HG02588 (cell line): Measurements from ENCODE around the gene SLC16A12.

Experiments
- ATAC-seq: cut with Tn5 transposase; IDR thresholded peaks from one replicate; pipeline ENCODE4 v1.9.1; 2021; ENCODE audit warnings: mild to moderate bottlenecking, moderate library complexity; ENCODE audit not compliant: unreplicated experiment

SLC16A12 gene

DNA sequence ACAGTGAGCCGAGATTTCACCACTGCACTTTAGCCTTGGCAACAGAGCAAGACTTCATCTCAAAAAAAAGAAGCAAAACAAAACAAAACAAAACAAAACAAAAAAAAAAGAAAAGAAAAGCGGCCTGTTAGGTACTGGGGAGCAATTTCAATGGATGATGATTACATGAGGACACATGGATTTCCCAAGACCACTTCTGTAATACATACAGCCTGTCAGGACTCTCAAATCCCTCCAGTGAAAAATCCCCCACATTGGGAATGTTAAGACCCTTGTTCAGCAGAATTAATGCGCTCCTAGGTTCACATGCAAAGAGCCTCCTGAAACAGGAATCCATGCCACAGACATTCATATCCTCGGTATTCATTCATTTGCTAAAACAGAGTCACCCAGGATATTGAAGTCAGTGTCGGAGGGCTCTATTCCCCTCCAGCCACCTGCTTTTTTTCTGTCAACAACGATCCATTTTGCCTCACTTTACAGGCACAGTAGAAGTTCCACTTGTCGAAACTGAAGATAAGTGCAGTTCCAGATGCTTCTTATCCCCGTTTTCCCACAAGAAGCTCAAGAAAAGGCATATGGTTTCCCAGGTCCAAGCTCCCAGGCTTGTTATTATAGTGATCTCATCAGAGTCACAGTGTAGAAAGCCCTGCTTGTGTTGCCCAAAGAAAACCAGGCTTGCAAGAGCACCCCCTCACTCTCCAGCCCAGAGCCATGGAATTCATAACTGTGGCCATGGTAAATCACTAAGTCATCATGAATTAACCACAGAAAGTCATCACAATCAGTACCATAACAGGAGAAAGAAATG lies 20.2 kb downstream of the SLC16A12 start:
- no peak for ATAC-seq

DNA sequence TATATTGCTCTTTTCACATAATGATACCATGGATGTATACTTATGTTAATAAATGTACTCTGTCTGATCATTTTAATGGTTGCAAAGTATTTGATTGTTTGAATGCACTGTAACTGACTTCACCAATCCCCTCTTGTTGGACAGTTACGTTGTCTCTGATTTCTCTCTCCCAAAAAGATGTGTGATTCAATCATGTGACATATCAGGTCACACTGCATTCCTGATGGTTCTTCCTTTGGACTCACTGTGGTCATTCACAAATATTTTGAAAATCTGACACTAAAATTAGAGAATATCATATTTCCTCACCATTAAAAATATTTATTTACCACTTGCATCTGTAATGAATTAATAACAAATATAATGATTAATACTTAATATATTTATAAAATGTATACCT lies 22.2 kb downstream of the SLC16A12 start:
- no peak for ATAC-seq

DNA sequence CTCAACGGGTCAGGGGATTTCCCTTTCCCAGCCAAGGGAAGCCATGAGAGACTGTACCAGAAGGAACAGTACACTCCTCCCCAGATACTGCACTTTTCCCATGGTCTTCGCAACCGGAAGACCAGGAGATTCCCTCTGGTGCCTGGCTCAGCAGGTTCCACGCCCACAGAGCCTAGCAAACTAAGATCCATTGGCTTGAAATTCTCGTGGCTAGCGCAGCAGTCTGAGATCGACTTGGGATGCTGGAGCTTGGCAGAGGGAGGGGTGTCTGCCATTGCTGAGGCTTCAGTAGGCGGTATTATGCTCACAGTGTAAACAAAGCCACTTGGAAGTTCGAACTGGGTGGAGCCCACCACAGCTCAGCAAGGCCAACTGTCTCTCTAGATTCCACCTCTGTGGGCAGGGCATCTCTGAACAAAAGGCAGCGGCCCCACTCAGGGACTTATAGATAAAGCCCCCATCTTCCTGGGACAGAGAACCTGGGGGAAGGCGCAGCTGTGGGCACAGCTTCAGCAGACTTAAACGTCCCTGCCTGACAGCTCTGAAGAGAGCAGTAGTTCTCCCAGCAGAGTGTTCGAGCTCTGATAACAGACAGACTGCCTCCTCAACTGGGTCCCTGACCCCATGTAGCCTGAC lies 29.6 kb downstream of the SLC16A12 start:
- no peak for ATAC-seq

DNA sequence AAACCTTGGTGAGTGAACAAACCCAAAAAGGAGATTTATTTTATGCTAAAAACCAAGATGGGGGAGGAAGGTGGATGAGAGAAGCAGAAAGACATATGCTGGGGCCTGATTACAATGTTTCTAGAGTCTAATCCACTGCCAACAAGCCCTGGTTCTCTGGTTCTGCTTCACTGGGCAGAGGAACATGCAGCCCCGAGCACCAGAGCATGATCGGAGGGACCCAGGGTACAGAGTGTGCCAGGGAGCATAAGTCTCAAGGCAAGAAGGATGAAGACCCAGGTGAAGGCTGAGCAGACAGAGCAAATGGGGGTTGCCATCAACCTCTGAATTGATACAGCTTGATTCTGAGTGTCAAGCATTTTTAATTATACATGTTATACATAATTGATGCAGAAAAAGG lies 30.7 kb downstream of the SLC16A12 start:
- ATAC-seq, result no peak

DNA sequence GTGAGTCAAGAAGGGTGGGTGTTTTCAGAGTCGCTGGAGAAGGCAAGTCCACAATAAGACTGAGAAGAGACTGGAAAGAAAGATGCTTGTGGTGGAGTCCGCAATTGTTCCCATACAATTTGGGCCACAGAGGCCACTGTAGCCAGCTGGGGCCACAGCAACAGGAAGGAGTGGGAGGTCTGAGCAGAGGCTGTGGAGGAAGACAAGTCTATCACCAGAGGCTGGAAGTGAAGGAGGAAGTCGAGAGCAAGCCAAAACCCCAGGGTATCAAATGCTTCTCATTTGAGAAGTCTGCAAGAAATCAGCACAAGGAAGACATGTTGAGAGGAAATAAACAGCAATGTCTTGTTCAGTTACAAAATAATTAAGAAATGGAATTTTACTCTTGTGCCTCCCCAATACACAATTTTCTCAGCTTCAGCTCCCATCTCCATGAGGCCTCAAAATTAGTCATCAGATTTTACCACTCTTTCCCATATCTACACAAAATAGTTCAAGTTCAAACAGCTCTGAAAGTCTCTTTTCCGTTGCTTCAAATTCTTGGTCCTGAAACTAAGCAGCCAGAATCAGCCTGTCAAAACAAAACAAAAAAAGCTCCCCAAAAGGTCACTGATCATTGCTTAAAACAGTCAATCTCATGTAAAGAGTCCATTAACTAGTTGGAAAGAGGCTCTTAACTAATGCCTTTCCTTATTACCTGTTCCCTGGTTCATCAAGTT lies 31.6 kb downstream of the SLC16A12 start:
- no peak for ATAC-seq

DNA sequence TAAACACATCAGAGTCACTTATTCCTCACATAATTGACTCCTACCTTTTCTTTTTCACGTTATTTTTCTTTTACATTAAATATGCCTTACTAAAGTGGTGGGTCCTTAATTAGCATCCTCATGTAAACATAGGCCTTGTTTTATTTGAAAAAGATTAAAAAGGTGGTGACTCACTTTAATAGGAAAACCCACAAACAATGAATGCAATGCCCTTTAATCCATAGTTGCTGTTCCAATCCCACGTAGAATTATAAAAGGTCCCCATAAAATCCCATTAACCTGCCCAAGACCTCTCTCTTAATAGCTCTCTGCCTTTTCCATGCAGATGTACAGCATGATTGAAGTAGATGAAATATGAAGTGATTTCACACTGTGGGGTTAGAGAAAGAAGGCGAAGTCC lies 32.2 kb downstream of the SLC16A12 start:
- no peak for ATAC-seq

DNA sequence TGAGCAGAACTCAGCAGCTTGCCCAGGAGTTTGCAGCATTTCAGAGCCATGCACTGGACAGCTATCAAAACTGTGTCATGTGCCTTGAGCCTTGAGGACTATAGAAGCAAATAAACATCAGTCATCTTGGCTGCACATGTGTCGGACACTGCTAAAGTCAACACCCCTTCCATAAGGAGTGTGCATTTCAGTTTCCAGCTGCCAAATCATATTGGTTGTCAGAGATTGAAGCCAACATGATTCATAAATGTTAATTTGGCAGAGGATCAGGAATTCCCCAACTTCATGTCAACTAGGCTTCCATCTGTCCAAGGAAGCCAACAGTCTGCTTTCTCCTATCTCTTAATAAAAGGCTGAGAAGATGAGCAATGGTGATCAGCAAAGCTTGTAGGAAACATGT lies 32.8 kb downstream of the SLC16A12 start:
- no peak for ATAC-seq

DNA sequence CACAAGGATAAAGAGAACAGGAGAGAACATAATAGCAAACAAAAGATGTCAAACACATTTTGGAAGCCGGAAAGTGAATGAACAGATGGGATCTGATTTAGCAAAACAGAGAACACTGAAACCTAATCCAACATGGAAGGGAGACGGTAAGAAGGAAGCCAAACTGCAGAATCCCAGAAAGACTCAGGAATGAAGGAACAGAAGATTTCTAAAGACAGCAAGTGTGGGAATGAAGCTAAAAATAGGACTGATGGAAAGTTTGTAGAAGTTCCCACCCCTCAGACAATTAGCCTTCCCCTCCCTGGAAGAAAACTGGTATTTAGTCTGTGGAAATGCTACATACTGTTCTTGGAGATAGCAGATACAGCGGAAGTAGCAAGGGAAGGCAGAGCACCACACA lies 40.8 kb downstream of the SLC16A12 start:
- ATAC-seq, result no peak

DNA sequence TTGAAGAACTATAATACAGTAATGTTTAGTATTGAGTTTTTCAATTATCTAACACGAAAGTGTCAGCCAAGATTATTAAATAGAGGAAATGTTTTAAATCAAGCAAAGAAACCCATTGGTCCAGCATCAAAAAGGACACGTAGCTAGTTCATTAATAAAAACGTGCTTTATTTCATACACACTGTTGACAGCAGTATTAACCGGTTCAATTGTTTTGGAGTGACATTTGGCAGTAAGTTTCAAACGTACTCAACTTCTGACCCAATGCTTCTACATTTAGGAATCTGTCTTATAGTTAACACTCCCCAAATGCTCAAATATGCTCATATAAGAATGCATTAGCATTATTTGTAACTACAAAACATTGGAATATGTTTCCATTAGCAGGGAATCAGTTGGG lies 41.3 kb downstream of the SLC16A12 start:
- ATAC-seq, result no peak

DNA sequence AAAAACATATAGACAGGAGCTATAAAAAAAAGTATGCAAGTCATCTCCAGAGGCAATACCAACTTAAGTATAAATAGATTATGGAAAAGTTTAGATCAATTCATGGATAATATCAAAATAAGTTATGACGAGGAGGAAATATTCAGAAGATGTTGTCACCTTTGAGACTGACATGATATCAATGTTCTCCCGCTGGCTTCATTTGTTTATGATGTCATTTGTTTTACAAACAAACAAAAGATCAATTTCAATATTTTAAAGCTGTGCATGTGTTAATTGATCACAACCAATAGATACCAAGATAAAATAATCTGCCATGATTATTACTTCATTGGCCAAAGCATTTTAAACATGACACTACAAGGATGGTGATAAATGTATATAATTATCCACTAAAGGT lies 43.5 kb downstream of the SLC16A12 start:
- no peak for ATAC-seq

DNA sequence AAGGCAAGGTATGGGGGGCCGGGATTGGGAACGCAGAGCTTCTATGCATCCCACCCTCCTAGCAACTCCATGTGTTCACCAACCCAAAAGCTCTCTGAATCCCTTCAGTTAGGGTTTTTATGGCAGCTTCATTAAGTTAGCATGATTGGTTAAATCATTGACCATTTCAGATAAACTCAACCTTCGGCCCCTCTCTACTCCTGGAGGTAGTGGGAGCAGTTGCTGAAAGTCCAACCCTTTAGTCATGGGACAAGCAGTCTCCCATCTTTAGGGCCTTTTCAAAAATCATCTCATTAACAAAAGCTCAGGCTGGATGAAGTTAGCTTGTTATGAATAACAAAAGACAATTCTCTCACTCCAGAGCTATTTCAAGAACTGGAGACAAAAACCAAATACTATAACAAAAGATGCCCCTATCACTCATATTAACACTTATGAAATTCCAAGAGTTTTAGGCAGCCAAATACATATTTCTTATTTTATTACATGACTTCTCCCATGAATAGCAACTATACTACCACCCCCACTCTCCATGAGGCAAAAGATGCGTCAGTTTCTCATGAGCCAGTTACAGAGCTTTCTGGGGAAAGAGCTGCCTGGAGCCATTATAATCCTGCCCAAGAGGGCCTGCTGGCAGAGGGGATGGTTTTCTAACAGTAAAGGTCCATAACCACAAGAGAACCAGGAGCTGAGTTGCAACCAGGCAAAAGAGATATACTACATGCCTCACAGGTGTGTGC lies 44.6 kb downstream of the SLC16A12 start:
- no peak for ATAC-seq

DNA sequence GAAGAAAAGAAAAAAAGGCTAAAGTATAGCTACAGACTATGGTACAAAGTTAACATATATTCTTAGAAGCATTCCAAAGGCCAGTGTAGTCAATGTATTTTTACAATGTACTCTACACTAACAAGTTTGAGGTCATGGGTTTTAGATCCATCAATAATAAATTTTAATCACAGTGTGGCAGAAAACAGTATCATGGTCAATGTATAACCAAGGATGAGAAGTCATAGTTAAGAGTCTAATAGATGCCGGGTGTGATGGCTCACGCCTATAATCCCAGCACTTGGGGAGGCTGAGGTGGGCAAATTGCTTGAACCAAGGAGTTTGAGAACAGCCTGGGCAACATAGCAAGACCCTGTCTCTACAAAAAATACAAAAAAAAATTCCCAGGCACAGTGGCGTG lies 53.1 kb downstream of the SLC16A12 start:
- no peak for ATAC-seq

DNA sequence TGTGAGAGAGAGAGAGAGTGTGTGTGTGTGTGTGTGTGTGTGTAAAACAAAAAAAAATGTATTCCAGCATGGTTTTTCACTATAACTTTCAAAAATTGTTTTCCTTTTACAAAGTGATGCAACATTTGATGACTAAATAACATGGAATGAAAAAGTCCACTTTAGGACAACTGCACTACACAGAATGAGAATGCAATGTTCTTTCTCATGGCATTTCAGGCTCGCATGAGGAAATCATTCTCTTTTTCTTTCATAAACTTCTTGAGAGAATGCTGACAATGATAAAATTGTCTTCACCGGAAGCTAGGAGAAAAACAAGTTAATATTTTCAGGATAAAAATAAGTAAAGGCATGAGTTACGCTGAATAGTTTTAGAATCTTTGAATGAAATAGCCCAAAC lies 53.7 kb downstream of the SLC16A12 start:
- ATAC-seq, result no peak

DNA sequence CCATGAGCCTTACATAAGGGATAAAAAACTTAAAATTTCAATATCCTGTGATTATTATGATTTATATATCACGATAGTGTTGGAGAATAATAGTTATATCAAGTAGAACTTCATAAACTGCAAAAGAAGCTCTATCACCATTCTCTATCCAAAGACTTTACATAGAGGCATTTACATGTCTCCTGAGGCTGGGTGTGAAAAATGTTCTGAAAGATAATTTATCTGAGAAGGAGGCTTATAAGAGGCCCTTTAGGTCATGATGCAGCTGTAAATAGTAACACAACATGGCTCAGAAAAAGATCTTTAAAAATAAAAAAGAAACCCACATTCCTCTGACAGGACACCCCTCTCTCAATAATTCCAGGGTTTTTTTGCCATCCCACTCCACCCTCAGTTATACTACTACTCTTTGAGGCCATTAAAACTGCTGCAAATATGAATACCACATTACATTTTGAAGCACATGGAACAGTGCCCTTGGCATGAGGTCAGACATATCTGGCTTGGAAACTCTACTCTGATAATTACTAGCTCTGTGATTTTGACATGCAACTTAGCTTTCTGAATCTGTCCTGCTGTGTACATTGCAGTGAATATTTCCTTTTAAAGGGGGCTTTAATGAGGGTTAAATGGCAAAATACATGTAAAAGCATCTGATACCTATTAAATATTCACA lies 55.5 kb downstream of the SLC16A12 start:
- ATAC-seq, result no peak

DNA sequence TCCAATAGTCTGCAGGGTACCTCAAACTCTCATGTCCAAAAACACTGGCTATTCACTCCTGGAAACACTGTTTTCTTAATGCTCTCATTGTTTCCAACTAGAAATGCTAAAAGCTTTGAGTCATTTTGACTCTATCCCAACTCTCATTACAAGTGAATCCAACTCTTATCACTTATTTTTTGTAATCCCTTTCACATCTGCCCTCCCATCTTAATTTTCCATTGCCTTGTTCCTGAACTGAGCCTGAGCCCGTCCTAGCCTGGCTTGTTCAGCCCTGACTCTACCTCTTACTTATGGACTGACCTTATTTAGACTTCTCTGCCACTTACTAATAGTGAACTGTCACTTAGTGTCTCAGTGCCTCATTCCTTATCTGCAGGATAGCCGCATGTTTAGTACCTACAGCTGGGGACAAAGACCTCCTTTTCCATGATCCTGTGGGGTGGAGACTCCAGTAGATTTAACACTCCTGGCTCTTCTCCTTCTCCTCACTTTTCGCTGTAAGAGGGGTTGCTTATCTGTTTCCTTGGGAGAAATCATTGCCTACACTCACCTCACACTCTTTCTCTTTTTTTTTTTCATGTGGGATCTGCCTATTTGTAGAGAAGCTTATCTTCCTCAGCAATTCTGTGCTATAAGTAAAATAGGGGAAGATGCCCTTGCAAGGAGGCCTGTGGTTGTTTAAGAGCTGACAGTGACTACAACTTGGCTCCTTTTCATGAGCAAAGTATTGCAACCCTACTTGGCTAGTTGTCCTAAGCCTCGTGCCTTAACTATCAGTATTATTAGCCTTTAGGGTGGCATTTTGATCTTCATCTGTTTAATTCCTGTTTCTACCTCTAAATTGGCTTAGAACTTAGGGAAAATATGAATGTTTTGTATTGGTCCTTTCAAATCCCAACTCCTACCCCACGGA lies 56.4 kb downstream of the SLC16A12 start:
- no peak for ATAC-seq

DNA sequence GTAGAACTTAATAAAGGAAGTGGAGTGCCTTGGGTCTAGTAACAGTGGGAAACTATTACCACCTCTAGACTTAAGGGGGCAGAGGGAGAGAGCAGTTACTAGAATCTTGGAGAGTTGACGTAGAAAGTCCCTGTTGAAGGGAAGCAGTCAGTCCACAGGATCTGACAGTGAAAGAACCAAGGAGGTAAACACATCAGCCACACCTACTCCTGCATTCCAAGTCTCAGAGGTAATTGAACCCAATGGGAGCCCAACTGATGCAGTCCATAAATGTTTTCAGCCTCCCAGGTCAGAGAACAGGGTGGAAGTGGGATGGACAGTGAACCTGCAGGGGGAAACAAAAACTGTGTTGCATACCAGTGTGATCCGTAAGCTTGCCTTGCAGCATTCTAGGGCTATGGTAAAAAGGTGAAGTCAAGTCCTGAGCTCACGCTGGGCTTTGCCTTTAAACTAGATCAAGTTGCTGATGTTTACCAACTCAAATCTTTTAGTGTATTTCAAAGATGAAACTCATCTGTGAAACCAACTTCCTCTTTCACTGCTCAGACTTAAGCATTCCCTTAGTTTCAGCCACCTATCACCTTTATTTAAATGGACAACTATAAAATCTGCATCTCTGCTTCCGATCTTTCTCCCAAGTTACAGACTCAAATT lies 57.2 kb downstream of the SLC16A12 start:
- ATAC-seq, result no peak

DNA sequence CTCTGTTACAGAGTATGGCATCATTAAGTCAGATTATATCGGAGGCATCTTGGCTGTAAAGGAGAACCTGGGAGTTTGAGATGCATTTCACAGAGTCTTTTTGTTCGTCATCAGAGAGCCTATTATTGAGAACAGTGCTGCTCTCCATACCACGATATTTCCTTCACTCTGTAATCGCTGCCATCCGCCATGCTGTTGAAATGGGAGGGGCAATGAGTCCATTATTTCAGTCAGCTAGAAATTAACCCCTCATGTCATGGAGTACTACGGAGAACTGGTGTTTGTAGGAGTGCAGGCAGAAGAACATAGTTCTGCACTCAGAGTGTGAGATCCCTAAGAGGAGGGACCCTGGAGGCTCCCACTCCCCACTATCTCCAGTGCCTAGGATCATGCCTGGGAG lies 59.2 kb downstream of the SLC16A12 start:
- no peak for ATAC-seq

DNA sequence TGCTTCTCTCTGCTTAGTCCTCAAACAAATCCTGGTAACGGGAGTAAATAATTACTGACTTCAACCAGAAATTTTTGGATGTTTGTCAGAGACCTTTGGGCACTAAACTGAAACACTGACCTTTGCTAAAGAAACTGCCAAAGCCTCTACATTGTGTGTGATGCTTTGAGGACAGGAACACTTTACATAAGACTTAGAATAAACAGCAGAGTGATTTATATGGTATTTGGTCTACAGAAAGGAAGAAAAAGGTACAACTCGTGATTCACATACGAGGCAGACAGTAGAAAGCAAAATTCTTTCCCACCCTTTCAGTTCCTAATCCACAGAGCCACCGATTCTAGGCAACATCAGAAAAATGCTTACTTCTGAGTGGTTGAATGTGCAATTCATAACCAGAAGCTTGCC lies 59.8 kb downstream of the SLC16A12 start:
- ATAC-seq, result no peak

DNA sequence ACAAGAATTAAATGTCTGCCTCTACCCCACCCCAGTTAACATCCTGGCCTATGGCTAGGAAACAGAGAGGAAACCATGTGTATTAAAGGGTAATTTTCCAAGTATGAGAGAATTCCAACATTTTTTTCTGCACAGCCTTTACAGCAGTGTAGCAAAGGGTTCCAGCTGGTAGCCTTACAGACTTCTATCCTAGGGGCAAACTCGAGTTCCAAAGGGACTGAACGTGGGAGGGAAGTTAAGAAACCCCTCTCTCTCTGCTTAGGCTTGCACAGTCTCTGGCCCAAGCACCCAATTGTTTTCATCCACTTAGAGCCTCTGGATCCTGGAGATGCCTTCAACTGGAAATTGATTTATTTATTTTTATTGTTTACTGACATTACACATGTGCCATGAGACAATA lies 60.3 kb downstream of the SLC16A12 start:
- ATAC-seq, result no peak
